Mammary epithelial cell (primary cell): Measurements from ENCODE around the gene STK11.

Experiments
- EZH2 ChIP-seq: IDR thresholded peaks from 2 replicates; pipeline ENCODE4 v1.6.1; 2012; ENCODE audit warnings: low read length, inconsistent platforms, borderline replicate concordance
- TF ChIP-seq, protein P1 (sequence below), 2 donors: IDR thresholded peaks in 1 of 2; conservative IDR thresholded peaks in 1 of 2; 2 replicates each; pipeline ENCODE4 v1.5.1; 2011 to 2012; ENCODE audit warnings: inconsistent platforms in 2 of 2, low read length in 2 of 2, mild to moderate bottlenecking in 2 of 2, control low read depth in 1 of 2, low read depth in 1 of 2; ENCODE audit not compliant: insufficient read depth in 1 of 2; ENCODE audit errors: extremely low read depth in 1 of 2

DNA sequence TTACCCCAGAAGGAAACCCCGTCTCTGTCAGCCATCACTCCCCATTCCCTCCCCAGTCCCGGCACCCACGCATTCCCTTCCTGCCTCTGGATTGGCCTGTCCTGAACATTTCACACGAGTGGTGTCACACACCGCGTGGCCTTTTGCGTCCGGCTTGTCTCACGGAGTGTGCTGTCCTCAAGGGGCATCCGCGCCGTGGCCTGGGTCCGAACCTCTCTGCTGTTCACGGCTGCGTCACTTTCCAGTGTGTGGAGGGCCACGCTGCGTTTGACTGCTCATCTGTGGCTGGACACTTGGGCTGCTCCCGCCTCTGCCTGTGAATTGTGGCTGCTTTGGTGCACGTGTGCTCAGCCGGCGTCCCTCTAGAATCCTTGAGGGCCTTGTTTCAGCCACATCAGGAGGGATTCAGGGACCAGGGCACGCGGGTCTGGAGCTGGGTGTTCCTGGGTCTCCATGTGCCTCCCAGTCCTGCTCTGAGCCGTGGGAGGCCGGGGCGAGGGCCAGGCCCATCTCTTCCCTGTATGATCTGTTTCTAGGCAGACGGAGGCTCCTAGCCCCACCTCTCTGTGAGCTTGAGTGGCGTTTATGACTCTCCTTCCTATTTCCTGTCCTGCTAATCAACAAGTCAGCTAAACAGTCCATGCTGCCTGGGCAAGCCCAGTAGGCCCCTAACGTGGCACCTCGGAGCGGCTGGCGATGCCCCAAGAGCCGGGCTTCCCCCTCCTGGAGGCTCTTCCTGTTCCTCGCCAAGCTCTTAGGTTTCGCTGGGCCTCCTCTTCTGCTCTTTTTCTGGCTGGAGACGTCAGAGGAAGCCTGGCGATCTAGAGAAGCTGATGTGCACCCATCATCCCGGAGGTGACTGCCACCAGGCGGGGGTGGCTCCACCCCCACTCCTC lies 8.1 kb downstream of the STK11 start:
- TF ChIP-seq, protein P1, sequence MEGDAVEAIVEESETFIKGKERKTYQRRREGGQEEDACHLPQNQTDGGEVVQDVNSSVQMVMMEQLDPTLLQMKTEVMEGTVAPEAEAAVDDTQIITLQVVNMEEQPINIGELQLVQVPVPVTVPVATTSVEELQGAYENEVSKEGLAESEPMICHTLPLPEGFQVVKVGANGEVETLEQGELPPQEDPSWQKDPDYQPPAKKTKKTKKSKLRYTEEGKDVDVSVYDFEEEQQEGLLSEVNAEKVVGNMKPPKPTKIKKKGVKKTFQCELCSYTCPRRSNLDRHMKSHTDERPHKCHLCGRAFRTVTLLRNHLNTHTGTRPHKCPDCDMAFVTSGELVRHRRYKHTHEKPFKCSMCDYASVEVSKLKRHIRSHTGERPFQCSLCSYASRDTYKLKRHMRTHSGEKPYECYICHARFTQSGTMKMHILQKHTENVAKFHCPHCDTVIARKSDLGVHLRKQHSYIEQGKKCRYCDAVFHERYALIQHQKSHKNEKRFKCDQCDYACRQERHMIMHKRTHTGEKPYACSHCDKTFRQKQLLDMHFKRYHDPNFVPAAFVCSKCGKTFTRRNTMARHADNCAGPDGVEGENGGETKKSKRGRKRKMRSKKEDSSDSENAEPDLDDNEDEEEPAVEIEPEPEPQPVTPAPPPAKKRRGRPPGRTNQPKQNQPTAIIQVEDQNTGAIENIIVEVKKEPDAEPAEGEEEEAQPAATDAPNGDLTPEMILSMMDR (conservative IDR thresholded peaks at IDR 0.05 in 1 of 2, IDR thresholded peaks at IDR 0.05 in 1 of 2; ENCODE audit: extremely low read depth in 1 of 2, insufficient read depth in 1 of 2, low read depth in 1 of 2, low read length in 2 of 2), result peak in 1 of 2 donors; percentile 3
- no peak for TF ChIP-seq EZH2
